ENCODE measurements around the gene GNE.

Gene GNE

GRCh38 chr9:36194326-36195000, 63.8 kb downstream of the GNE start:
- DNase-seq (ENCODE audit: low read depth, low spot score): no peak
- ChIA-PET POLR2A (interaction anchor here (1.4 kb wide), 1 partner anchor 13 kb away, joined by 4 read pairs; no protein-coding TSS in a partner anchor), CTCF (interaction anchor here (0.6 to 5.6 kb wide), 6 partner anchors 7 to 293 kb away, joined by 3 to 35 read pairs (median 6); no protein-coding TSS in a partner anchor)
- no peak for TF ChIP-seq CTCF (IDR thresholded peaks at IDR 0.05; ENCODE audit: insufficient read depth, low read length, missing control alignments)
- H3K4me3 ChIP-seq (ENCODE audit: low read depth, low read length): no peak overlapping the region

- H3K4me3 ChIP-seq (ENCODE audit: low read depth, low read length): peak overlapping the region; percentile 46
- POLR2A ChIA-PET: interaction anchor here (1.2 to 1.4 kb wide), 2 partner anchors 14 to 24 kb away, joined by 4 read pairs; no protein-coding TSS in a partner anchor
- CTCF ChIA-PET: interaction anchor here (0.9 to 5.6 kb wide), 8 partner anchors 8 to 238 kb away, joined by 3 to 35 read pairs (median 4); no protein-coding TSS in a partner anchor
- no peak for TF ChIP-seq CTCF (IDR thresholded peaks at IDR 0.05; ENCODE audit: insufficient read depth, low read length, missing control alignments)
- no peak for DNase-seq (ENCODE audit: low read depth, low spot score)
Measured at GRCh38 chr9:36193023-36193422, 65.2 kb downstream of the GNE start.

GRCh38 chr9:36192196-36192595, 66.1 kb downstream of the GNE start:
- no peak for DNase-seq (ENCODE audit: low read depth, low spot score)
- CTCF ChIA-PET: interaction anchor here (1.2 to 5.6 kb wide), 9 partner anchors 9 to 52 kb away, joined by 3 to 35 read pairs (median 11); no protein-coding TSS in a partner anchor

GRCh38 chr9:36191686-36192085, 66.6 kb downstream of the GNE start:
- TF ChIP-seq CTCF (IDR thresholded peaks at IDR 0.05; ENCODE audit: insufficient read depth, low read length, missing control alignments): no peak
- DNase-seq (ENCODE audit: low read depth, low spot score): no peak
- peak overlapping the region; percentile 68 for H3K4me3 ChIP-seq (ENCODE audit: low read depth, low read length)
- ChIA-PET POLR2A (interaction anchor here (0.7 to 1.5 kb wide), 3 partner anchors 32 to 162 kb away, joined by 3 to 4 read pairs (median 3); no protein-coding TSS in a partner anchor), CTCF (interaction anchor here (1.2 to 5.6 kb wide), 12 partner anchors 10 to 247 kb away, joined by 3 to 35 read pairs (median 6); no protein-coding TSS in a partner anchor)

More at GRCh38 chr9:36192196-36192595, 66.1 kb downstream of the GNE start:
- no peak for TF ChIP-seq CTCF (IDR thresholded peaks at IDR 0.05; ENCODE audit: insufficient read depth, low read length, missing control alignments)
- H3K4me3 ChIP-seq (ENCODE audit: low read depth, low read length): peak overlapping the region; percentile 68
- POLR2A ChIA-PET: interaction anchor here (1.3 kb wide), 1 partner anchor 43 kb away, joined by 3 read pairs; no protein-coding TSS in a partner anchor

GRCh38 chr9:36191290-36191645, 67.0 kb downstream of the GNE start:
- CTCF ChIA-PET: interaction anchor here (1.1 to 5.6 kb wide), 18 partner anchors 8 to 246 kb away, joined by 3 to 35 read pairs (median 6); no protein-coding TSS in a partner anchor
- DNase-seq (ENCODE audit: low read depth, low spot score): no peak
- POLR2A ChIA-PET: interaction anchor here (0.7 to 1.5 kb wide), 7 partner anchors 30 to 235 kb away, joined by 3 to 12 read pairs (median 3); no protein-coding TSS in a partner anchor
- H3K4me3 ChIP-seq (ENCODE audit: low read depth, low read length): peak overlapping the region; percentile 68
- no peak for TF ChIP-seq CTCF (IDR thresholded peaks at IDR 0.05; ENCODE audit: insufficient read depth, low read length, missing control alignments)
